Endometrium (tissue), 2 donors: Measurements from ENCODE around the gene DPM2.

Experiments used
- FAIRE-seq: peaks from 2 replicates; lab custom pipeline; 2012; peaks lifted over from hg19 to GRCh38; lab: Jason Lieb, UNC
- donor health status: control.
- donor health status: control.

DPM2 gene

DNA sequence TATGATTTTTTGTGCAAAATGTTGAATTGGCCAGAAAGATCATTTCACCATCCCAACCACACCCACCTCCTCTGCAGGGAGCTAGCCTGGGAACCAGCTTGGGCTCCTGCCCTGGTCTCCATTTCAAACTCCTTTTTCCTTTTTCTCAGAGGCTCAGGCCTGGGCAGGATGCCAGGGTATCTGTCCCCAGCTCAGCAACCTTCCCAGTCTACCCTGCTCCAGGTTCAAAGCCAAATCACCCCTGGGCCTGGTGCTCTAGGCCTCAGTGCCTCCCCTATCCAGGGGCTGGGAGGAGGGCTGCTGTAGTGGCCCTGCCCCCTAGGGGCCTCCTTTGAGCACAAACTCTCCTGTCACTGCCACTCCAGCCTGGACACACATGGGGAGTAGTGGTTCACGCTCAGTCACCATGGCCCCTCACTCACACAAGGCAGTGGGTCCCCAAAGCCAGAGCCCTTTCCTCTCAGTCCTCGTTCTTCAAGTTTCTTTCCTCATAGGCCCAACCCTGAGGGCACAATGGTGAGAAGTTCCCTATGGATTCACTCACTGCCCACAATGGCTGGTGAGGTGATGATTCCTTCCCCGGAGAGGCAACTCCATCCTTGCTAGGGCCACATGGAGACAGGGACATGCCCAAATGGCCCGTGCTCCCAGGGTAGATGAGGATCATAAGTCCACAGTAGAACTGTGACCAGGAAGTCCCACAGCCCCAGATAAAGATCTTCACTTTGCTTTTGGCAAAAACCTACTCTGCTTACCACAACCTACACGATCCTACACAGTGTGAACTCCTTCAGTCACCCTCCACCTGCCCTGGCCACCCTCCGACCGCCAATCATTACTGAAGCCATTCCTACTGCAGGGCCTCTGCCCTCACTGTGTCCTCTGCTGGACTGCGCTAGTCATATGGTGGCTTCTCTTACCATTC is 19.2 kb downstream of the DPM2 start:
- FAIRE-seq: no peak

DNA sequence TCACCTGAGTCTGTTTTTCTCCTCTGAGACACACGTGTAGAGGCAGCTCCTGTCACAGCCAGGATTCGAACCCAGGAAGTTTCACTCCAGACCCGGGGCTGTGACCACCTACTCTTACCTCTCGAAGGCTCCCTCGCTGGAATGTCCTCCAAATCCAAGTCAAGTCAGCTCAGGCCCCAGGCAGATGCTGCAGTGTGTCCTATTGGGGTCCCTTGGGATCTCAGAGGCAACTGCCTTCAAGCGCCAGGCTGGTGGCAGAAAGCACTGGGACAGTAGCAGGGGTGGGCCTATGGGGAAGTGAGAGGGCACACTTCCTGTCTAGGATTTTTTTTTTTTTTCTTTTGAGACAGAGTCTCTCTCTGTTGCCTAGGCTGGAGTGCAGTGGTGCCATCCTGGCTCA is 20.1 kb downstream of the DPM2 start:
- FAIRE-seq: no peak

GRCh38 chr9:127916720-127917581 is 20.7 kb downstream of the DPM2 start, which contains the start of gene ST6GALNAC4:
Gene ST6GALNAC4 (minus strand): TSS chr9:127917041. CDS start chr9:127916419, 622 bp downstream.
- no peak for FAIRE-seq

DNA sequence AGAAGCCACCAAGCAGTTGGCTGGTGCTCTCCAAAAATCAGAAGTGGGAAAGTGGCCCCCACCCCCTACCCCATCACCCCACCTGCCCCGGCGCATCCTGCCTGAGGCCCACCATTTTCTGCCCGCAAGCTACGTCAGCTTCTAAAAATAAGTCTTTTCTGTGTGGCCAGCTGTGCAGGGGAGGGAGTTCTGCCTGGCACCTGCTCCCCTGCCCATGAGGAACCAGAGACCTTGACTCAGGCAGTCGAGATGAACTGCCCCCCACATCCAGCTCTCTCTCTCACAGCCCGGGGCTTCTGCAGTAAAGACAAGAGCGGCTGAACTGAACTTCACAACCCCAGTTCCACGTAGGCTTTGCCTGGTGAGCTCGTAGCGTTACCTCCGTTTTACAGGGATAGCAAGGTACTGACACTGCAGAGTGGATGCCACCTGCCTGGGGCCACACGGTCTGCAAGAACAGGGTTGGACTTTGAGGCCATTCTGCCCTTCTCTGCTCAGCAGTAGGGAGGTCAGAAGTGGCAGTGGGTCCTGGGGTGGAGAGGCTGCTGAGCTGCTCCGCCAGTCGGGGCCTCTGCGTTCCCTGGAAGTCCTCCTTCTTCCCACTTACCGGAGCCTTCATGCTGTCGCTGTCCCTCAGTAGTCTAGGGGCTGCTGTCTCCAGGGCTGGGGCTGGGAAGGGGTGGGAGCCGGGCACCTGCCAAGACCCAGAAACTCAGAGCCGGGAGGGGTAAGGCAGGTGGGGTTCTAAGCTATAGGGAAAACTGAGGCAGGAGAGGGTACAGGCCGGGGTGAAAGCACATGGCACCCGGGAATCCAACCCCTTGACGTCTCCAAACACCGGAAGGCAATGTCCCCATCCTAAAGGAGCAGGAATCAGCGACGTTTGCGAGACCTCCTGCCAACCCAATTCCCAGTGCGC is 21.6 kb downstream of the DPM2 start:
- FAIRE-seq: no peak

DNA sequence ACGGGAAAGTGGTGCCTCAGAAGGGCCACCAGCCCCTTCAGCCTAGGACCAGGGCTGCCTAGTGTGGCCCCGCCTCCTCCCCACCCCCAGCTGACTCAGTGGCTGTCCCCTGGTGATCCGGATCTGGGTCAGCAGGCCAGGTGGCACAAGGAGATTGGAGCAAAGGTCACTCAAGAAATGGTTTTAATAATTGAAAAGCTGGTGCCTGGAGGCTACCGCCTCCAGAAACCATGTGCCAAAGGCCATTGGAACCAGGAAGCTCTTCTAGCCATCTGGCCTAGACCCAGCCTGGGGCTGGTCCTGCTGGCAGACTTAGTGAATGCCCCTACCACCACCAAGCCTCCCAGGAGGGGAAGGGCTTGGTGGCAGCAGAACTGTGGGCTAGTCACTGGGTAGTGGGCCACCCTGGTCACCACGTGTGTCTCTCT is 22.3 kb downstream of the DPM2 start:
- FAIRE-seq: no peak

DNA sequence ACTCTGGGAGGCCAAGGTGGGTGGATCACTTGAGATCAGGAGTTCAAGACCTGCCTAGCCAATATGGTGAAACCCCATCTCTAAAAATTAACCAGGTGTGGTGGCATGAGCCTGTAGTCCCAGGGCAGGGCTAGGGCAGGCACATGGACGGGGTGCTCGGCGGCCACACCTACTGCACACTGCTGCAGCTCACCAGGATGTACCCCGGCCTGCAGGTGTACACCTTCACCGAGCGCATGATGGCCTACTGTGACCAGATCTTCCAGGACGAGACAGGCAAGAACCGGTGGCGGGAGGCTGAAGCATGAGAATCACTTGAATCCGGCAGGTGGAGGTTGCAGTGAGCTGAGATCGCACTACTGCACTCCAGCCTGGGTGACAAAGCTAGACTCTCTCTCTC is 24.0 kb downstream of the DPM2 start:
- FAIRE-seq: no peak

DNA sequence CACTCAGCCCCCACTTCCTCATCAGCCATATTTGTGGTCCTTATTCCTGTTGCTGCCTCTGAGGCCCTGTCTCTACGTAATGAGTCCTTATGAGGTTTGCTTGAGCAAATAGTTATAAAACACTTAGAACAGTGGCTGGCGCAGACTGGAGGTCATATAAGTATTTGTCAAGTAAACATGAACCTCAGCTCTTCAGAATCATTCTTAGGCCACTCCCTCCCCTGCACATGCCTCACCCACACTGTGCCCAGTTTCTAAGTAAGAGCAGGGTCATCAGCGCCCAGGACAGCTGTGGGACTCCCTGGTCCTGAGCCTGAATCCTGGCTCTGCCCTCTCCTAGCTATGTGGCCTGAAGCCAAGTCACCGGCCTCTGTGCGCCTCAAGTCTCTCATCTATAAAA is 24.8 kb downstream of the DPM2 start:
- FAIRE-seq: no peak

- no peak for FAIRE-seq
Observed at GRCh38 chr9:127912296-127912695, 25.4 kb downstream of the DPM2 start.

GRCh38 chr9:127910613-127911205 is 26.9 kb downstream of the DPM2 start:
- FAIRE-seq: no peak

DNA sequence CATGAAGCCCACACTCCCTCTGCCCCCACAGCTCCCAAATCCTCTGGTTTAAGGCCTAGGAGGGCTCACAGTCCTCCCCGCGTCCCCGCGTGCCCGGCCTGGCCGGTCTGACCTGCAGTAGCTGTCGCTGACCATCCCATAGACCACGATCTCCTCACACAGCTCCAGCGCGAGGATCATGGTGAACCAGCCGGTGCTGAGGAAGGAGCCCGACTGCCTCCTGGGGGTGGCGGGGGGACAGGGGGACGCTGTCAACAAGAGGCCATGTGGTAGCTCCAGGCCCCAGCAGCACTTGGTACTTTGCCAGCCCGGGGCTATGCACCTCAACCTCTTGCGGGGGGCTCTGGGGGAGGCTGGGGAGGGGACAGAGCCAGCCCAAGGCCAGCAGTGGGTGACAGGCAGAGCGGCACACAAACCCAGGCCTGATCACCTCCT is 27.8 kb downstream of the DPM2 start:
- FAIRE-seq: no peak

DNA sequence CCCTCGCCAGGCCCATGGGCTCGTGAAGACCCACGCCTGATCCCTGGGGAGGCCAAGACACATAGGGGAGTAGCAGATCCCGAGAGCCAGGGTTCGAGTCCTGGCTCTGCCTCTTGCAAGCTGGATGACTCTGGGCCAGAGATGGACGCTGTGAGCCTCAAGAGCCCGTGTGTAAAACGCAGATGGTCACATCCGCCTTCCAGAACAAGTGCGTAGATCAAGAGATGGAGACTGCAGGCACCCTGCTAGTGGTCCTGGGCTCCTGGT is 29.1 kb downstream of the DPM2 start:
- no peak for FAIRE-seq

DNA sequence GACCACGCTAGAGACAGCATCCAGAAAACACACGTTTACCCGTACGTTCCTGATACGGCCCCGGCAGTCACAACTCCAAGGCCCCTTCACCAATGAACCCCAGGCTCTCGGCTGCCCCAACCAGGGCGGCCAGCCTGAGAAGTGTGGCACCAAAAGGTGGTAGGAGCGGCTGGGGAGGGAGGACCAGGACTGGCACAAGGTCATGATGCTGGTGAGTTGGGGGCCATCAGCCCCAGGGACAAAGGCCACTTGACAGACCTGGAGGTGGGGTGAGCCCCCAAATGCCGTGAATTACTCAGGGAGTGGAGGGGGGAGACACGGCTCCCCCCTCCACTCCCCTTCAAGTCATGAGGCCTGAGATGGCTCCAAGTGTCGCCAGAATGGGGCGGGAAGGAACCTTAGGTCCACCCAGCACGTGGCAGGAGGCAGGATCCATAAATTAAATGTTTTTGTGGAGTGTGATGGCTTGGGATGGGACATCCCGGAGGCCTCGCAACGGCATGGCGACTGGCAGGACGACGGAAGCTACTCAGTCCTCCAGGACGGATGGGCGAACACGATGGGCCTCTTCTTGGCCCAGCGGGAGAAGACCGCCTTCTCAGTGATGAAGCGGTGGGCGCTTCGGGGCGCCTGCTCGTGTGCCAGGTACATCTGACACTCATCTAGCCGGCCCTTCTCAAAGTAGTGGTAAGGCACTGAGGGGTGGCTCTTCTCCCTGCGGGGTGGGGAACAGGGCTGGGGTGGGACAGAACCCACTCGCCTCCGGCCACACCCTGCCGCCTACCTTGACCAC is 29.6 kb downstream of the DPM2 start:
- no peak for FAIRE-seq

- no peak for FAIRE-seq
Observed at GRCh38 chr9:127905788-127906191, 31.9 kb downstream of the DPM2 start.

GRCh38 chr9:127905004-127905728 is 32.5 kb downstream of the DPM2 start:
- no peak for FAIRE-seq

DNA sequence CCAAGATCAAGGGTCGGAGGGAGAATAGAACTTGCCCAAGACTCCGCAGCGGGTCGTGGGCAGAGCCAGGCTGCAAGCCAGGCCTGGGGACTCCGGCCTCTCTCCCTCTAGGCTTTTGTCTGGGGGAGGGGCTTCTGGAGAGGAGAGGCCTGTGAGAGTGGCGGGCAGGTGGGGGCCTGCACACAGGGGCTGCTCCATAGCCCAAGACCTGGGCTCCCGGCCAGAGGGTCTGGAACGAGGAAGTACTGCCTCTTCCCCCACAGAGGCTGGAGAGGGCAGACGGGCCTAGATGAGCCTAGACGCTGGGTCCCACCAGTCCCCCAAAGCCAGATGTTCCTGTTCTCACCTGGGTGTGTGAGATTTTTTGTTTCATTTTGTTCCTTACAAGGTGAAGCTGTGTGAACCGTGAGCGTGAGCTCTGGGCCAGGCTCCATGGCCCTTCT is 33.1 kb downstream of the DPM2 start:
- FAIRE-seq: no peak

- FAIRE-seq: no peak
Observed at GRCh38 chr9:127903557-127904475, 33.8 kb downstream of the DPM2 start.

DNA sequence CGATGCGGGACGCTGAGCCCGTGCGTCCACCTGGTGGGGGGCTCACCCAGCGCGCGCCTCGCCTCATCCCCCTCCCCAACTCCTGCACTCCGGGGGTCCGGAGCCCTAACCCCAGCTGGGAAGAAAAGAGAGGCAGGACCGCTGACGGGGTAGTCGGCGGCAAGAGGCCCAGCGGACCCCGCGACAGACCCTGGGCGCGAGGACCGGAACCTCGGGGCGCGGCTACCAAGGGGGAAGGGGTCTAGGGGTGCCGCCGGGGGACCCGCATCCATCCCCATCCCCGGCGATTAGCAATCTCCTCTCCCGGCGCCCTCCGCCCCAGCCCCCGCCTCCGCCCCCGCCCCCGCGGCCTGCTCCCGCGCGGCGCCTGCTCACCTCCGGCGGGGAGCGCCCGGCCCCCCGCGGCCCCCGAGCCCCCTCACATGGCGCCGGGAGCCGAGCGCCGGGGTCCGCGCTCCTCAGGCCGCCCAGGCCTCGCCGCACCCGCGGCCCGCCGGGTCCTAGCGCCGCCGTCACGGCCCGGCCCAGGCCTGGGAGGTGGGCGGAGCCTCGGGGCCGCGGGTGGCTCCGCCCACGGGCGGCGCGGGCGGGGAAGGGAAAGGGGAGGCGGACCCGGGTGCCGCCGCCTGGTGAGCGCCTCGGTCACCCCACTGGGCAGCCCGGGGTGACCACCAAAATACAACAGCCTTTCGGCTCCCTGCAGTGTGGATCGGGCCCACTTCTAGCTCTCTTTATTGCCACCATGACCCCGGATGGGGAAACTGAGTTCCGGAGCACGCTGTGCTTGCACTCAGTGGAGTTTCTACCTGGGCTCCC is 38.3 kb downstream of the DPM2 start, which contains the start of gene ST6GALNAC6:
Gene ST6GALNAC6 (minus strand): TSS at position 476 of the 816 bp plus-strand sequence. CDS start 1,622 bp downstream, outside the sequence.
- no peak for FAIRE-seq
